ENCODE data around the gene NT5C1A.

NT5C1A gene

GRCh38 chr1:39635871-39636210 is 36.1 kb downstream of the NT5C1A start:
- DNase-seq (ENCODE audit: low spot score): no peak

GRCh38 chr1:39635205-39635870 is 36.6 kb downstream of the NT5C1A start:
- DNase-seq (ENCODE audit: low spot score): no peak

GRCh38 chr1:39633422-39633821 is 38.5 kb downstream of the NT5C1A start:
- no peak for DNase-seq (ENCODE audit: low spot score)

- no peak for DNase-seq (ENCODE audit: low spot score)
Measured at GRCh38 chr1:39632682-39633417, 39.1 kb downstream of the NT5C1A start.

- no peak for DNase-seq (ENCODE audit: low spot score)
Measured at GRCh38 chr1:39632323-39632681, 39.6 kb downstream of the NT5C1A start.

GRCh38 chr1:39631361-39632322 is 40.3 kb downstream of the NT5C1A start:
- no peak for DNase-seq (ENCODE audit: low spot score)

- DNase-seq (ENCODE audit: low spot score): no peak
Measured at GRCh38 chr1:39628807-39629350, 43.0 kb downstream of the NT5C1A start.

- no peak for DNase-seq (ENCODE audit: low spot score)
Measured at GRCh38 chr1:39626646-39627045, 45.3 kb downstream of the NT5C1A start.

- DNase-seq (ENCODE audit: low spot score): no peak
Measured at GRCh38 chr1:39625462-39626273, 46.2 kb downstream of the NT5C1A start.

- no peak for DNase-seq (ENCODE audit: low spot score)
Measured at GRCh38 chr1:39625009-39625408, 46.9 kb downstream of the NT5C1A start.

- no peak for DNase-seq (ENCODE audit: low spot score)
Measured at GRCh38 chr1:39623053-39623452, 48.9 kb downstream of the NT5C1A start.

GRCh38 chr1:39622427-39622826 is 49.5 kb downstream of the NT5C1A start:
- DNase-seq (ENCODE audit: low spot score): no peak

- DNase-seq (ENCODE audit: low spot score): no peak
Measured at GRCh38 chr1:39620659-39621165, 51.2 kb downstream of the NT5C1A start.

- no peak for DNase-seq (ENCODE audit: low spot score)
Measured at GRCh38 chr1:39617488-39618049, 54.3 kb downstream of the NT5C1A start.

GRCh38 chr1:39615086-39615673 is 56.7 kb downstream of the NT5C1A start:
- DNase-seq (ENCODE audit: low spot score): no peak

- no peak for DNase-seq (ENCODE audit: low spot score)
Measured at GRCh38 chr1:39614488-39614887, 57.4 kb downstream of the NT5C1A start.

GRCh38 chr1:39613250-39613649 is 58.7 kb downstream of the NT5C1A start:
- no peak for DNase-seq (ENCODE audit: low spot score)

GRCh38 chr1:39609618-39610331 is 62.1 kb downstream of the NT5C1A start:
- DNase-seq (ENCODE audit: low spot score): peak; percentile 42
